HEK293 (cell line): Measurements from ENCODE around the gene SREBF2.
A peak's percentile ranks its signal among the peaks of the same experiment; 100 is the strongest.

Experiments
- CTCF ChIP-seq: fragments of 450-650 bp; formaldehyde crosslinking; IDR thresholded peaks from 2 replicates; pipeline ENCODE4 v1.5.1; 2016; ENCODE audit warnings: missing biosample characterization, missing genetic modification characterization
- ELK4 ChIP-seq: IDR thresholded peaks from 2 replicates; pipeline ENCODE4 v1.6.1; 2011; ENCODE audit warnings: mild to moderate bottlenecking, low read depth, low read length, borderline replicate concordance
- HIC1 ChIP-seq: fragments of 450-650 bp; formaldehyde crosslinking; IDR thresholded peaks from 2 replicates; pipeline ENCODE4 v1.5.1; 2016; ENCODE audit warnings: missing biosample characterization, missing genetic modification characterization
- KLF17 ChIP-seq: fragments of 450-650 bp; formaldehyde crosslinking; IDR thresholded peaks from 2 replicates; pipeline ENCODE4 v1.5.1; 2016; ENCODE audit warnings: missing biosample characterization, missing genetic modification characterization
- PRDM1 ChIP-seq: fragments of 450-650 bp; formaldehyde crosslinking; IDR thresholded peaks from 2 replicates; pipeline ENCODE4; 2016; ENCODE audit warnings: missing biosample characterization, missing genetic modification characterization
- PRDM4 ChIP-seq: fragments of 450-650 bp; formaldehyde crosslinking; IDR thresholded peaks from 2 replicates; pipeline ENCODE4 v1.5.1; 2017; ENCODE audit warnings: missing biosample characterization, missing genetic modification characterization
- SP2 ChIP-seq: fragments of 450-650 bp; formaldehyde crosslinking; IDR thresholded peaks from 2 replicates; pipeline ENCODE4 v1.5.1; 2016; ENCODE audit warnings: missing biosample characterization, missing genetic modification characterization
- SP3 ChIP-seq: fragments of 450-650 bp; formaldehyde crosslinking; IDR thresholded peaks from 2 replicates; pipeline ENCODE4 v1.5.1; 2016; ENCODE audit warnings: missing biosample characterization, missing genetic modification characterization
- SP7 ChIP-seq: fragments of 450-650 bp; formaldehyde crosslinking; IDR thresholded peaks from 2 replicates; pipeline ENCODE4 v1.5.1; 2016; ENCODE audit warnings: missing biosample characterization, missing genetic modification characterization
- WT1 ChIP-seq: fragments of 450-650 bp; formaldehyde crosslinking; IDR thresholded peaks from 2 replicates; pipeline ENCODE4 v1.5.1; 2016; ENCODE audit warnings: missing biosample characterization, missing genetic modification characterization
- YY2 ChIP-seq: fragments of 450-650 bp; formaldehyde crosslinking; IDR thresholded peaks from 2 replicates; pipeline ENCODE4 v1.5.1; 2016; ENCODE audit warnings: missing biosample characterization, missing genetic modification characterization
- ZBTB10 ChIP-seq: fragments of 450-650 bp; formaldehyde crosslinking; IDR thresholded peaks from 2 replicates; pipeline ENCODE4 v1.5.1; 2016; ENCODE audit warnings: missing biosample characterization, missing genetic modification characterization
- ZFP41 ChIP-seq: fragments of 450-650 bp; formaldehyde crosslinking; IDR thresholded peaks from 2 replicates; pipeline ENCODE4 v1.5.1; 2016; ENCODE audit warnings: missing biosample characterization, missing genetic modification characterization, borderline replicate concordance
- ZNF140 ChIP-seq: fragments of 450-650 bp; formaldehyde crosslinking; IDR thresholded peaks from 2 replicates; pipeline ENCODE4 v1.5.1; 2016; ENCODE audit warnings: missing biosample characterization, missing genetic modification characterization
- ZNF202 ChIP-seq: fragments of 450-650 bp; formaldehyde crosslinking; IDR thresholded peaks from 2 replicates; pipeline ENCODE4 v1.5.1; 2016; ENCODE audit warnings: missing biosample characterization, missing genetic modification characterization, borderline replicate concordance
- ZNF23 ChIP-seq: fragments of 450-650 bp; formaldehyde crosslinking; IDR thresholded peaks from 2 replicates; pipeline ENCODE4 v1.5.1; 2016; ENCODE audit warnings: missing biosample characterization, missing genetic modification characterization, borderline replicate concordance
- ZNF324 ChIP-seq: fragments of 450-650 bp; formaldehyde crosslinking; IDR thresholded peaks from 2 replicates; pipeline ENCODE4 v1.5.1; 2016; ENCODE audit warnings: missing biosample characterization, missing genetic modification characterization
- ZNF362 ChIP-seq: fragments of 450-650 bp; formaldehyde crosslinking; IDR thresholded peaks from 2 replicates; pipeline ENCODE4 v1.5.1; 2016; ENCODE audit warnings: missing biosample characterization, missing genetic modification characterization
- ZNF391 ChIP-seq: fragments of 450-650 bp; formaldehyde crosslinking; IDR thresholded peaks from 2 replicates; pipeline ENCODE4 v1.5.1; 2016; ENCODE audit warnings: low read depth, missing biosample characterization, missing genetic modification characterization, borderline replicate concordance
- ZNF394 ChIP-seq: fragments of 450-650 bp; formaldehyde crosslinking; IDR thresholded peaks from 2 replicates; pipeline ENCODE4 v1.5.1; 2016; ENCODE audit warnings: missing biosample characterization, missing genetic modification characterization, mild to moderate bottlenecking, moderate library complexity, borderline replicate concordance
- ZNF426 ChIP-seq: fragments of 450-650 bp; formaldehyde crosslinking; IDR thresholded peaks from 2 replicates; pipeline ENCODE4 v1.5.1; 2017; ENCODE audit warnings: missing biosample characterization, missing genetic modification characterization, mild to moderate bottlenecking, inconsistent platforms, moderate library complexity
- ZNF514 ChIP-seq: fragments of 450-650 bp; formaldehyde crosslinking; IDR thresholded peaks from 2 replicates; pipeline ENCODE4 v1.5.1; 2016; ENCODE audit warnings: missing biosample characterization, missing genetic modification characterization
- ZNF521 ChIP-seq: fragments of 450-650 bp; formaldehyde crosslinking; IDR thresholded peaks from 2 replicates; pipeline ENCODE4 v1.5.1; 2017; ENCODE audit warnings: missing biosample characterization, mild to moderate bottlenecking, missing genetic modification characterization
- ZNF621 ChIP-seq: fragments of 450-650 bp; formaldehyde crosslinking; IDR thresholded peaks from 2 replicates; pipeline ENCODE4 v1.5.1; 2017; ENCODE audit warnings: missing biosample characterization, missing genetic modification characterization
- ZNF670 ChIP-seq: fragments of 450-650 bp; formaldehyde crosslinking; IDR thresholded peaks from 2 replicates; pipeline ENCODE4 v1.5.1; 2016; ENCODE audit warnings: missing biosample characterization, missing genetic modification characterization, low read depth
- ZNF747 ChIP-seq: fragments of 450-650 bp; formaldehyde crosslinking; IDR thresholded peaks from 2 replicates; pipeline ENCODE4 v1.5.1; 2016; ENCODE audit warnings: missing biosample characterization, missing genetic modification characterization
- ZNF792 ChIP-seq: fragments of 450-650 bp; formaldehyde crosslinking; IDR thresholded peaks from 2 replicates; pipeline ENCODE4 v1.5.1; 2016; ENCODE audit warnings: missing biosample characterization, missing genetic modification characterization

The SREBF2 gene

GRCh38 chr22:41832553-41833368, at the start of gene SREBF2 (continued):
- TF ChIP-seq SP2 (tag by site-specific recombination) = peak; percentile 88
- TF ChIP-seq ZNF362 (tag by site-specific recombination) = no peak
- no peak for TF ChIP-seq ZNF202 (tag by site-specific recombination)
- TF ChIP-seq HIC1 = peak; percentile 93
- TF ChIP-seq SP3 = peak; percentile 90
- TF ChIP-seq ZNF792 (tag by site-specific recombination) = no peak
- no peak for TF ChIP-seq ZNF621
- TF ChIP-seq ZNF747 (tag by site-specific recombination) = no peak
- TF ChIP-seq ZNF514 = no peak
- TF ChIP-seq WT1 (tag by site-specific recombination) = peak; percentile 63; the same call in 1 of the 2 replicates
- no peak for TF ChIP-seq ZNF521 (tag by site-specific recombination)
- TF ChIP-seq PRDM1 (tag by site-specific recombination) = no peak
- TF ChIP-seq YY2 (tag by site-specific recombination) = peak; percentile 56; the same call in 1 of the 2 replicates
- peak; percentile 72; the same call in 1 of the 2 replicates for TF ChIP-seq ZBTB10 (tag by site-specific recombination)
- no peak for TF ChIP-seq ZFP41 (tag by site-specific recombination)
- no peak for TF ChIP-seq ZNF23
- peak; percentile 69 for TF ChIP-seq CTCF (tag by site-specific recombination)
- TF ChIP-seq SP7 (tag by site-specific recombination) = peak; percentile 87
- TF ChIP-seq KLF17 (tag by site-specific recombination) = peak; percentile 96
- no peak for TF ChIP-seq ZNF140
- peak; percentile 86 for TF ChIP-seq ZNF324 (tag by site-specific recombination)
- TF ChIP-seq ZNF394 (tag by site-specific recombination) = peak; percentile 91
- no peak for TF ChIP-seq ELK4
- TF ChIP-seq PRDM4 (tag by site-specific recombination) = peak; percentile 43
- peak; percentile 54; the same call in 1 of the 2 replicates for TF ChIP-seq ZNF391 (tag by site-specific recombination)
- TF ChIP-seq ZNF426 (tag by site-specific recombination) = no peak
- TF ChIP-seq ZNF670 (tag by site-specific recombination) = no peak
